Measurements from ENCODE around the gene ERRFI1.

GRCh38 chr1:8024329-8024728 is 1.8 kb downstream of the ERRFI1 start:
- TF ChIP-seq EZH2 (IDR thresholded peaks at IDR 0.05) (no peak), CTCF (IDR thresholded peaks at IDR 0.05) (no peak), EZH2phosphoT487 (IDR thresholded peaks at IDR 0.05) (no peak)
